Measurements from ENCODE around the gene PPM1N.
A peak's percentile ranks its signal among the peaks of the same experiment; 100 is the strongest.

PPM1N gene, protein sequence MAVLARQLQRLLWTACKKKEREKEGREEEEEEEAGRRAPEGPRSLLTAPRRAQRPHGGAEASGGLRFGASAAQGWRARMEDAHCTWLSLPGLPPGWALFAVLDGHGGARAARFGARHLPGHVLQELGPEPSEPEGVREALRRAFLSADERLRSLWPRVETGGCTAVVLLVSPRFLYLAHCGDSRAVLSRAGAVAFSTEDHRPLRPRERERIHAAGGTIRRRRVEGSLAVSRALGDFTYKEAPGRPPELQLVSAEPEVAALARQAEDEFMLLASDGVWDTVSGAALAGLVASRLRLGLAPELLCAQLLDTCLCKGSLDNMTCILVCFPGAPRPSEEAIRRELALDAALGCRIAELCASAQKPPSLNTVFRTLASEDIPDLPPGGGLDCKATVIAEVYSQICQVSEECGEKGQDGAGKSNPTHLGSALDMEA
- long read RNA-seq = 0 reads

DNA sequence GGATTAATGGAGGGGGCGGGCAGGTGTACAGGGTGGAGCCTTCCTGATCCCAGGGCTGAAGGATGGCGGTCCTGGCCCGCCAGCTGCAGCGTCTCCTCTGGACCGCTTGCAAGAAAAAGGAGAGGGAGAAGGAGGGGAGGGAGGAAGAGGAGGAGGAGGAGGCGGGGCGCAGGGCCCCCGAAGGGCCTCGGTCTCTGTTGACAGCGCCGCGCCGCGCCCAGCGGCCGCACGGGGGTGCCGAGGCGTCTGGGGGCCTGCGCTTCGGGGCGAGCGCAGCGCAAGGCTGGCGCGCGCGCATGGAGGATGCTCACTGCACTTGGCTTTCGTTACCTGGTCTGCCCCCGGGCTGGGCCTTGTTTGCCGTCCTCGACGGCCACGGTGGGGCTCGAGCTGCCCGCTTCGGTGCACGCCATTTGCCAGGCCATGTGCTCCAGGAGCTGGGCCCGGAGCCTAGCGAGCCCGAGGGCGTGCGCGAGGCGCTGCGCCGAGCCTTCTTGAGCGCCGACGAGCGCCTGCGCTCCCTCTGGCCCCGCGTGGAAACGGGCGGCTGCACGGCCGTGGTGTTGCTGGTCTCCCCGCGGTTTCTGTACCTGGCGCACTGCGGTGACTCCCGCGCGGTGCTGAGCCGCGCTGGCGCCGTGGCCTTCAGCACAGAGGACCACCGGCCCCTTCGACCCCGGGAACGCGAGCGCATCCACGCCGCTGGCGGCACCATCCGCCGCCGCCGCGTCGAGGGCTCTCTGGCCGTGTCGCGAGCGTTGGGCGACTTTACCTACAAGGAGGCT lies at the start of gene PPM1N:
TSS of gene PPM1N (plus strand) at position 33 of the 785 bp plus-strand sequence. CDS start at position 63, 30 bp downstream.
- TF ChIP-seq, protein P1, sequence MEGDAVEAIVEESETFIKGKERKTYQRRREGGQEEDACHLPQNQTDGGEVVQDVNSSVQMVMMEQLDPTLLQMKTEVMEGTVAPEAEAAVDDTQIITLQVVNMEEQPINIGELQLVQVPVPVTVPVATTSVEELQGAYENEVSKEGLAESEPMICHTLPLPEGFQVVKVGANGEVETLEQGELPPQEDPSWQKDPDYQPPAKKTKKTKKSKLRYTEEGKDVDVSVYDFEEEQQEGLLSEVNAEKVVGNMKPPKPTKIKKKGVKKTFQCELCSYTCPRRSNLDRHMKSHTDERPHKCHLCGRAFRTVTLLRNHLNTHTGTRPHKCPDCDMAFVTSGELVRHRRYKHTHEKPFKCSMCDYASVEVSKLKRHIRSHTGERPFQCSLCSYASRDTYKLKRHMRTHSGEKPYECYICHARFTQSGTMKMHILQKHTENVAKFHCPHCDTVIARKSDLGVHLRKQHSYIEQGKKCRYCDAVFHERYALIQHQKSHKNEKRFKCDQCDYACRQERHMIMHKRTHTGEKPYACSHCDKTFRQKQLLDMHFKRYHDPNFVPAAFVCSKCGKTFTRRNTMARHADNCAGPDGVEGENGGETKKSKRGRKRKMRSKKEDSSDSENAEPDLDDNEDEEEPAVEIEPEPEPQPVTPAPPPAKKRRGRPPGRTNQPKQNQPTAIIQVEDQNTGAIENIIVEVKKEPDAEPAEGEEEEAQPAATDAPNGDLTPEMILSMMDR (IDR thresholded peaks at IDR 0.05; ENCODE audit: insufficient read depth, low read length) = no peak
- no peak for TF ChIP-seq SPI1 (IDR thresholded peaks at IDR 0.05; ENCODE audit: borderline replicate concordance, low read depth)
- TF ChIP-seq POLR2AphosphoS5 (IDR thresholded peaks at IDR 0.05; ENCODE audit: low read depth) = no peak
- no peak for TF ChIP-seq GABPA (IDR thresholded peaks at IDR 0.05; ENCODE audit: low read depth)
- TF ChIP-seq, protein P2, sequence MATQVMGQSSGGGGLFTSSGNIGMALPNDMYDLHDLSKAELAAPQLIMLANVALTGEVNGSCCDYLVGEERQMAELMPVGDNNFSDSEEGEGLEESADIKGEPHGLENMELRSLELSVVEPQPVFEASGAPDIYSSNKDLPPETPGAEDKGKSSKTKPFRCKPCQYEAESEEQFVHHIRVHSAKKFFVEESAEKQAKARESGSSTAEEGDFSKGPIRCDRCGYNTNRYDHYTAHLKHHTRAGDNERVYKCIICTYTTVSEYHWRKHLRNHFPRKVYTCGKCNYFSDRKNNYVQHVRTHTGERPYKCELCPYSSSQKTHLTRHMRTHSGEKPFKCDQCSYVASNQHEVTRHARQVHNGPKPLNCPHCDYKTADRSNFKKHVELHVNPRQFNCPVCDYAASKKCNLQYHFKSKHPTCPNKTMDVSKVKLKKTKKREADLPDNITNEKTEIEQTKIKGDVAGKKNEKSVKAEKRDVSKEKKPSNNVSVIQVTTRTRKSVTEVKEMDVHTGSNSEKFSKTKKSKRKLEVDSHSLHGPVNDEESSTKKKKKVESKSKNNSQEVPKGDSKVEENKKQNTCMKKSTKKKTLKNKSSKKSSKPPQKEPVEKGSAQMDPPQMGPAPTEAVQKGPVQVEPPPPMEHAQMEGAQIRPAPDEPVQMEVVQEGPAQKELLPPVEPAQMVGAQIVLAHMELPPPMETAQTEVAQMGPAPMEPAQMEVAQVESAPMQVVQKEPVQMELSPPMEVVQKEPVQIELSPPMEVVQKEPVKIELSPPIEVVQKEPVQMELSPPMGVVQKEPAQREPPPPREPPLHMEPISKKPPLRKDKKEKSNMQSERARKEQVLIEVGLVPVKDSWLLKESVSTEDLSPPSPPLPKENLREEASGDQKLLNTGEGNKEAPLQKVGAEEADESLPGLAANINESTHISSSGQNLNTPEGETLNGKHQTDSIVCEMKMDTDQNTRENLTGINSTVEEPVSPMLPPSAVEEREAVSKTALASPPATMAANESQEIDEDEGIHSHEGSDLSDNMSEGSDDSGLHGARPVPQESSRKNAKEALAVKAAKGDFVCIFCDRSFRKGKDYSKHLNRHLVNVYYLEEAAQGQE (IDR thresholded peaks at IDR 0.05; ENCODE audit: insufficient replicate concordance, low read depth) = no peak
- Histone ChIP-seq H3K27ac (replicated peaks) (no peak within 1 kb of the TSS), H3K27me3 (ENCODE audit: insufficient read depth, poor library complexity, severe bottlenecking) (peaks cover 32% of the 10 kb centered on the region), H3K4me3 (replicated peaks; ENCODE audit: insufficient read depth, low read length) (peak within 1 kb of the TSS; percentile 33)
- no peak for DNase-seq (ENCODE audit: low read depth in 1 of 2, low spot score in 1 of 2)

DNA sequence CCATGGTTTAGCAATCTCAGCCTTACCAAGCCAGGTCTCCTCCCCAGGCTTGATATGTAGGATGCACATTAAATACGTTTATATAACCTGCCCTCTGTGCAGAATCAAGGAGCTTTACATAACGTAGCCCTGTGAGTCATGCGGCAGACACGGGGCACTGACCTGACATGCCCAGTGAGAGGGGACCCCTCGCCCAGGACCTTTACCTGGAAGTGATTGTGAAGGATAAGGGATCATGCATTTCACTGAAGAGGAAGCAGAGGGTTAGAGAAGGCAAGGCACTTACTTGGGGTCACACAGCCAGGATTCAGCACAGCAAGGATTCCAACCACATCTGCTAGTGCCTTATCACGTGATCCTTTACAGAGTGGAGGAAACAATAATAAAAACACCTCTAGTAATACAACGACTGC lies 49.4 kb upstream of the PPM1N start:
- H3K4me3 ChIP-seq (replicated peaks; ENCODE audit: insufficient read depth, low read length) = no peak overlapping the region
- no peak for DNase-seq (ENCODE audit: low read depth in 1 of 2, low spot score in 1 of 2)
- TF ChIP-seq POLR2AphosphoS5 (IDR thresholded peaks at IDR 0.05; ENCODE audit: low read depth) = no peak
- TF ChIP-seq, protein P2 (IDR thresholded peaks at IDR 0.05; ENCODE audit: insufficient replicate concordance, low read depth) = no peak
- no peak for TF ChIP-seq SPI1 (IDR thresholded peaks at IDR 0.05; ENCODE audit: borderline replicate concordance, low read depth)
- TF ChIP-seq, protein P1 (IDR thresholded peaks at IDR 0.05; ENCODE audit: insufficient read depth, low read length) = no peak
- no peak for TF ChIP-seq GABPA (IDR thresholded peaks at IDR 0.05; ENCODE audit: low read depth)
- H3K27ac ChIP-seq (replicated peaks) = no peak overlapping the region
- no peaks in the 10 kb centered on the region for H3K27me3 ChIP-seq (ENCODE audit: insufficient read depth, poor library complexity, severe bottlenecking)

- TF ChIP-seq SPI1 (IDR thresholded peaks at IDR 0.05; ENCODE audit: borderline replicate concordance, low read depth) (no peak), POLR2AphosphoS5 (IDR thresholded peaks at IDR 0.05; ENCODE audit: low read depth) (no peak), GABPA (IDR thresholded peaks at IDR 0.05; ENCODE audit: low read depth) (no peak)
- TF ChIP-seq, protein P2 (IDR thresholded peaks at IDR 0.05; ENCODE audit: insufficient replicate concordance, low read depth) = no peak
- TF ChIP-seq, protein P1 (IDR thresholded peaks at IDR 0.05; ENCODE audit: insufficient read depth, low read length) = no peak
- H3K27me3 ChIP-seq (ENCODE audit: insufficient read depth, poor library complexity, severe bottlenecking) = no peaks in the 10 kb centered on the region
- H3K4me3 ChIP-seq (replicated peaks; ENCODE audit: insufficient read depth, low read length) = peak overlapping the region; percentile 38; the same call in 1 of the 2 replicates
- H3K27ac ChIP-seq (replicated peaks) = peak overlapping the region; percentile 96
- DNase-seq (ENCODE audit: low read depth in 1 of 2, low spot score in 1 of 2) = peak in 1 of 2 experiments; percentile 75
Observed at GRCh38 chr19:45450012-45450333, 48.3 kb upstream of the PPM1N start.
